Erythroblast (primary cell): ENCODE measurements around the gene SNX10.

ENCODE experiments used
- GATA1 ChIP-seq: IDR thresholded peaks from 2 replicates; pipeline ENCODE4 v1.6.1; 2011; ENCODE audit warnings: low read depth, mild to moderate bottlenecking, control low read depth, low read length, moderate library complexity
- POLR2A ChIP-seq: IDR thresholded peaks from 2 replicates; pipeline ENCODE4 v1.6.1; 2011; ENCODE audit warnings: mild to moderate bottlenecking, low read length

DNA sequence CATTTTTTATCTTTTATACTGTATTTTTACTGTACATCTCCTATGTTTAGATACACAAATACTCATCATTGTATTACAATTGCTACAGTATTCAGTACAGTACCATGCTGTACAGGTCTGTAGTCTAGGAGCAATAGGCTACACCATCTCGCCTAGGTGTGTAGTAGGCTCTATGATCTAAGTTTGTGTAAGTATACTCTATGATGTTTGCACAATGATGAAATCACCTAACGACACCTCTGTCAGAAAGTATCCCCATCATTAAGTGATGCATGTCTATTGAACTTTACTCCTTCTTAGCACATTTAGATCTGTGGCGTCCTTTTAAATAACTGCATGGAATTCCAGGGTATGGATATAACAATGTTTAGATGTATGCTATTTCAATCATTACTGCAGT, 112.0 kb downstream of the SNX10 start:
- TF ChIP-seq POLR2A (no peak), GATA1 (no peak)
